GM21576 (cell line): ENCODE measurements around the gene RIN3.
A peak's percentile ranks its signal among the peaks of the same experiment; 100 is the strongest.
"Not testable (repeated sequence)": the region's sequence is repeated elsewhere in the genome, so short reads cannot be mapped to it uniquely, and the experiment has no call there.

Source experiments
- ATAC-seq: cut with Tn5 transposase; IDR thresholded peaks from one replicate; pipeline ENCODE4 v1.9.1; 2021; ENCODE audit warnings: mild to moderate bottlenecking, moderate library complexity; ENCODE audit not compliant: unreplicated experiment

RIN3 gene

DNA sequence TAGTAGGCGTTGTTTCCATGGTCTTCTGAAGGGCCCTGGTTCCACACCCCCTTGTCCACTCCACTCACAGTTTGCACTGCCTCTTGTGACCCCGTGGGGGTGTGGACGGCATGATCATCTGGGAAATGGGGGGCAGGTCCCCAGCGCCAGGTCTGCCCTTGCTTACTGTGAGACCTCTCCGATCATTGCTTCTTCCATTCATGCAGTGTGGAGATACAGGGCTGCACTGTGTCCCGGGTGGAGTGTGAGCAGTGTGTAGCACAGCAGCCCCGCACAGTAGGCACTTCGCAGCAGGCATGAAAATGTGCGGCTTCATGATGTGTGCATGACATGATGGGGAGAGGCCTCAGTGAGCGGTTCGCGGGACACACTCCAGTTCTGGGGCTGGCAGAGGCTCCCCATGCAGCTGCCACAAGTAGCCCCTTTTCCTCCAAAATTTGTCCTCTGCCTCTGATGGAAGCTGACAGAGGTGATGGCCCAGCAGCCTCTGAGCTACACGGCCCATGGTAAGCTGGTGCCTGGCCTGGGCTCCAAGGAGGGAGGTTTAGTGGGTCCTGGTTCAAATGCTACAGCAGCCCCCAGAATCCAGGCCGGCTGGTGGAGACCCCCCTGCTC lies 15.0 kb downstream of the RIN3 start:
- no peak for ATAC-seq

DNA sequence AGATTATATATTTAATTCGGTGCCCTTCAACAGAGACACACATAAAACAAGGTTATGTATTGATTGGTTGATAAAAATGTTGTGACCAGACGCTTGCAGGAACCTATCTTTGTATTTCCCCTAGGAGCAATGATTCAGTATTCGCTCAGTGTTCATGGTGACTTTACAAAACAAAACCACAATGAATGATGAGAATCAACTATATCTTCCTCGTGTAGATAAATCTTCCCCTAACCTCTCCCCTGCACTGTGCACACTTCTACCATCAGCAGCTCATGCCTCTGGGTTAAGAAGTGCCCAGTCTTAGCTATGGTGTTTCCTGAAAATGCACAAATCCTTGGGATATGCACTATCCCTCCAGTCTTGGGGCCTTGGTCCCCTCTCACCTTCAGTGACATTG lies 16.3 kb downstream of the RIN3 start:
- ATAC-seq: no peak

DNA sequence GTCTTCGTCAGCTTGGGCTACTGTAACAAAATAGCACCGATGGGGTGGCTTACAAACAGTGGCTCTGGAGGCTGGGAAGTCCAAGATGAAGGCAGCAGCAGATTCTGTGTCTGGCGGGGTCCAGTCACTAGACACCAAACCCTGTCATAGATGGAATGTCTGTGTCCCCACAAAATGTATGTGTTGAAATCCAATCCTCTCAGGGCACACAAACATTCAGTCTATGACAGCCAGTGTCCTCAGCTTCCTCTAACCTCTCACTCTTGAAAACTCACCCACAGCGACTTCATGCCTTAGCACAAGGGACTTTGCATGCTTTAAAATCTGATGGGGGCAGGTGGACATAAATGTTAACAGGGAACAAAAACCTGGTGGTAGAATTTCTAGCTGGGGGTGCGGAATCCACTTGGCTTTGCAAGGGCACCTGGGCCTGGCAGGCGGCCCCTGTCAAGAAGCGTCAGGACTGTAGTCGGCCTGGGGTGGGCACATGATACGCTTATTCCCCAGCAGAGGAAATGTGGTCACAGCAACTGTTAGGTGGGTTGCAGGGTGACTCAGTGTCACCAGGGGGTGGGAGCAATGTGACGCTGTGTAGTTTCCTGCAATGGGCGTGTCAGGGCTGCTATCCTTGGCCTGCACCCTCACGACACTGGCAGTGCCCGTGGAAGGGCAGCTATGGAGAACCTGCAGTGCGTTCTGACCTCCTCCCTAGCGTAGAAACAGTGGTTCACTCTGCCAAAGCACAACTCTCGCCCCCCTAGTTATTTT lies 17.7 kb downstream of the RIN3 start:
- peak; percentile 58 for ATAC-seq

DNA sequence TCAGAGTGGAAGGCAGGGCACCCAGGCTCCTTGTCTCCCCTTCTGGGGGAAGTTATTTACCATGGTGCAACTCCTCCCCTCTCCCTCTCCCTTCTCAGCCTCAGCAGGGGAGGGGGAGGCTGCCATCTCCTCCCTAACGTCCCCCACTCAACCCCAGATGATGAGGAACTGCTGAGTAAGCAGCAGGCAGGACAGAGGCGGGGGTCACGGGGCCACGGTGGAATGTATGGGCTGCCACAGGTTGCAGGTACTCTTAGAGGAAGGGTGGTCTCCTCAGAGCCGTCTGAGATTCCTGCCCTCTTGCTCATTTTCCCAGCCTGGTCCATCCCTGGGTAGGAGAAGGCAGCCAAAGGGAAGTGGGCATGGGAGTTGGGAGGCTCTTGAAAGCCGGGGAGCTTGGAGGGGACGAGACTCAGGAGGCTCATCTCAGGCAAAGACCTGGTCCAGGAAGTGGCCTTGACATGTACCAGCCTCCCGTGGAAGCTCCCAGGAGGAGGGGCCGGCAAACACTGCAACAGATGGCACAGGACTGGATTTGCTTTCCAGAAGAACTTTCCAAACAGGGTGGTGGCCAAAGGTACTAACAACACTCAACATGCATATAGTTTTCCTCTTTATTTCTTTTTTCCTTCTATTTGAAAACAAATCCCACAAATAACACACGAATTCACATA lies 19.0 kb downstream of the RIN3 start:
- no peak for ATAC-seq

DNA sequence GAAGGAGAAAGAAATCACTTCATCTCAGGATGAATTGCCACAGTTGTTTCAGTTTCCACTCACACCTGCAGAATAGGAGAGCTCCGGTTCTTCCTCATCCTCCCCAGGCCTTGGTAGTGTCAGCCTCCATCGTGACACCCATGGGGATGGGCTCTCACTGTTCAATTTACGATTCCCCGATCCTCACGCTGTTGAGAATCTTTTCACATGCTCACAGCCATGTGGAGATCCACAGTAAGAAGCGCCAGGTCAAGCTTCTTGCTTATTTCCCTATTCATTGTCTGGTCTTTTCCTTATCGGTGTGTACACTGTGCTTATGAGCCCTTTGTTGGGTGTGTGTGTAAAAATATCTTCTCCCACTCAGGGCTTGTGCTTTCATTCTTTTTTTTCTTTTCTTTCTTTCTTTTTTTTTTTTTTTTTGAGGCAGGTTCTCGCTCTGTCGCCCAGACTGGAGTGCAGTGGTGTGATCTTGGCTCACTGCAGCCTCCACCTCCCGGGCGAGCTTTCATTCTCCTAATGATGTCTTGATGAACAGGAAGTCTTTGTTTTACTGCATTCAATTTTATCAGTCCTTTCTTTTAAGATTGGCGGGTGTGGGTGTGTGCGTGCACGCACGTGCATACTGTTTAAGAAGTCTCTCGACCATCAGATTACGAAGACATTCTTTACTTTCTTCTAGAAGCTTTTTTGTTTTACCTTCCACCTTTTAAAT lies 21.5 kb downstream of the RIN3 start:
- ATAC-seq: no peak

DNA sequence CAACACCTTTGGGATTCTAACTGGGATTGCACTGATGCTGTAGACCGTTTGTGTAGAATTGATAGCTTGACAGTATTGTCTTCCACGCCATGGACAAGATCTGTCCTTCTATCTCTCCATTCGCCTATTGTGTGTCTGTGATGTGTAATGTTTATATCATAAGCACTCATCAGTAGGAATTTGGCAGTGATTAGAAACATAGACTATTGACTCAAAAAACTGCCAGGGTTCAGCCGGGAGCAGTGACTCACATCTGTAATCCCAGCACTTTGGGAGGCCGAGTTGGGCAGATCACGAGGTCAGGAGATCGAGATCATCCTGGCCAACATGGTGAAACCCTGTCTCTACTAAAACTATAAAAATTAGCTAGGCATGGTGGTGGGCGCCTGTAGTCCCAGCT lies 22.6 kb downstream of the RIN3 start:
- ATAC-seq: not testable (repeated sequence)

DNA sequence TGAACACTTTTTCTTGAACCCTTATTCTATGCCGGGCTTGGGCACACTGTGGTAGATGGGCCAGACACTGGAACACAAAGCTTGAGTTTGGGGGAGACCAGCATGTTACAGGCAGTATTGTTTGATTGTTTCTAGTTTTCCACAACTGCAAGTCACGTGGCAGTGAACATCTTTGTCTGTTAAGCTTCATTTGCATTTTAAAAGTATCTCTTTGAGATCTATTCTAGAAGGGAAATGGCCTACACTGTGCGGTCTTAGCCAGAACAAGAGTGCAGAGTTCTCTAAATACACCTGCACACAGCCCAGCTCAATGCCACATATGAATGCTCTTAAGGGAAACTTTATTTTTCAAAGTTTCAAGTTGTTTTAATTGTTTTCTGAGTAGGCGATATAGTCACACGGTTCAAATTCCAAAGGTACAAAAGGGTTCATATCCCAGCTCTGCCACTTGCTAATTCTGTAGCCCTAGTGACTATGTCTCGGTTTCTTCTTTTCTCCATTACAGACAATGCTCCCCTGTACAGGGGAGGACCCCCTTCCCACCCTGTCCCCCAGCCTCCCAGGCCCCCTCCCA lies 24.9 kb downstream of the RIN3 start:
- ATAC-seq: peak; percentile 84

DNA sequence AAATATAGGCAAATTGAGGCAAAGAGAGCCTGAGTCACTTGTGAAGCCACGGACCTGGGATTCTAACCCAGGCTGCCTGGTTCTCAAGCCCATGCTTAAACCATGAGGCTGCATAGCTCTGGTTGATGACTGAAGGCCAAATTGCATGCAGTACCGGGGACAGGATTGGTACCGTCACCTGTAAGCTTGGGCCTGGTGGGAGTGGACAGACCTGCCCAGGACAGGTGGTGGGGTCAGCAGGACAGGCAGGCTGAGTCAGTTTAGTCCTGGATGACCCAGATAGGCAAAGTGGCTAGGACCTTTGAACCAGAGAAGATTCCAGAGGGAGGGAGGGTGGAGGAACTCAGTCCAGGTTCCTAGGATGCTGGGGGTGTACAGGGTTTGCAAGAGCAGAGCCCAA lies 25.8 kb downstream of the RIN3 start:
- no peak for ATAC-seq

DNA sequence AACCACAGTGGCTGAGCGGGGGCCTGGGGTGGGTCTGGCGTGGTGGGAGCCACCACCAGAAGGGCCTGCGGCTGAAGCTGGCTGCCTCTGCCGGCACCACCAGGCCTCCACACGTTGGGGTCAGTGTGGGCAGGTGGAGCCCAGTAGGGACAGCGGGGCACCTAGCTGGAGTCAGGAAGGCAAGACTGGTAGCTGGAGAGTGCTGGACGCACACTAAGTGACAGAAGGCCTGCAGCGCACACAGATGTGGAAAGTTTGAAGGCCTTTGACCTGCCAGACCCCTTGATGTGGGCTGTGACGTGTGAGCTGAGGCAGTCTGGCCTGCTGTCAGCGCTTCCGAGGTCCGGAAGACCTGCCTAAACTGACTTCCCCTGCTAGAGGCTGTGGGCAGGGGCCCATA lies 26.3 kb downstream of the RIN3 start:
- ATAC-seq: no peak

DNA sequence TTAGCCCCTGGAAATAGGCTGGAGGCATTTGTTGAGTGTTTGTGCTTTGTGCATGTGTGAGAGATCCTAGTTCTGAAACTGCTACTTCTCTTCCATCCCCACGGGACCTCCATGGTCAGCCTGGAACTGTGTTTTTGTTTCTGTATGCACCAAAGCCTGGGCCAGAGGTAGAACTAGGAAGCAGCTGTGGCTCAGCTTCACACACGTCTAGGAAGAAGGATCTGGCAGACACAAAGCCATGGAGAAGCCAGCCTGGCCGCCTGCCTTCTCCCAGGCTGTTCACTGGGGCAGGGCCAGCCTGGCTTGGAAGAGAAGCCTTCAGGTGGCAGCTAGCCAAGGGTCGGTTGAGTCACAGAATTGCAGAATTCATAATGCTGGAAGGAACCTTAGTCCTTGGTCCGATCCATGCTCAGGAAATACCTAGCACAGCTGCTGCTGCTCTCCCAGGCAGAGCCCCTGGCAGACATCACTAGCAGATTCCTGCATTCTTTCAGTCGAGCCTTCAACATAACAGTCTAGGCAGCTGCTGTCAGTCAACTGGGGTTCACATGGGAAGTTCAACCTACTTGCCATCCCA lies 27.0 kb downstream of the RIN3 start:
- no peak for ATAC-seq

DNA sequence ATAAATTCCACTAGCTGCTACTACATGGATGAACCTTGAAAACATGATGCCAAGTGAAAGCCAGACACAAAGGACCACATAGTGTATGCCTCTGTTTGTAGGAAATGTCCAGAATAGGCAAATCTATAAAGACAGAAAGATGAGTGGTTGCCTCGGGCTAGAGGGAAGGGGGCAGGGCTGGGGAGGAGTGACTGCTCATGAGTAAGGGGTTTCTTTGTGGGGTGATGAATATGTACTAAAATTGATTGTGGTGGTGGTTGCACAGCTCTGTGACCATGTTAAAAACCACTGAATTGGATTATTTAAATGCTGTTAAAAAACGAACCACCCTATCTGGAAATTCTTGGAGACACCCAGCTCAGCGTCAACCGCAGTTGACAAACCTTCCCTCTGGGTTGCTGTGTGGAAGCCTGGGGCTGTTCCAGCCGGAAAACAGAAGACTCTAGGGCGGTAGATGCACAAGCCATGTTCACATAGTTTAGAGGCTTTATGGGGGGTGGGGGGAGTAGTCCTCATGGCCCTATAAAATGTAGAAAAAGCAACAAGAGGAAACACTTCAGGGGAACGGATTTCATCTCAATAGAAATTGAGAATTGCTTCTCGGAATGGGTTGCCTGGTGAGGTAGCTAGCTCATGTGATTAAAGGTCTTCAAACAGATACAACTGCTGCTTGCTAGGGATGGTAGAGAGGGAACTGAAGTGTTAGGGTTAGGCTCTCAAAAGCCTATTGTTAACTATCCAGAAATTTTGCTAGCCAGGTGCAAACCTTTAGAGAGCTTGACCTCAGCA lies 29.4 kb downstream of the RIN3 start:
- no peak for ATAC-seq

DNA sequence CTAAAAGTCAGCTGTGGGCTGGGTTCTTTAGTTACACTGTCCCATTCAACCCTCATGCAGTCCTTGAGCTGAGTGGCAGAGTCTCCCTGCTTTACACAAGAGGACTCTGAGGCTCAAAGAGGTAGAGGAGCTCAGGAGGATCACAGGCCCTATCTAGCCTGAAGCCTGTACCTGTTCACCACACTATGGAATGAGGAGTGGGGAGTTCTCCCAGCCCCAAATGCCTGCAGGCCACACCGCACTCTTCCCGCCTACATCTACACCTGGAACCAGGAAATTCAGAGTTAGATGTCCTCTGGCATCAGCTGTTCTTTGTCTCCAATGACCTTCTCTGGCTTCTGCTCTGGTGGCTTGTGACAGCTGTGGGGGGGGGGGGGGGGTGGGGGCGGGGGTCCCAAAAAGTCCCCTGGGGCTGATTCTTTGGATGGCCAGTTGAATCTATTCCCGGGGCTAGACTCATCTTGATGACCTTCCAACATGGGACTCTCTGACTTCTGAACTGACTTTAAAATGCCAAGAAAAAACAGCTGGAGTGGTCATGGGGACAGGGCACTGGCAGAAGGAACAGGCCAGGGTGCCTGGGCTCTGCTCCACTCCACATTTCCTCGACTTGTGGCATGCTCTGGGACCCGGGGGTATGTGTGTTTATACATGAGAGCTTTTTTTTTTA lies 30.6 kb downstream of the RIN3 start:
- ATAC-seq: no peak

DNA sequence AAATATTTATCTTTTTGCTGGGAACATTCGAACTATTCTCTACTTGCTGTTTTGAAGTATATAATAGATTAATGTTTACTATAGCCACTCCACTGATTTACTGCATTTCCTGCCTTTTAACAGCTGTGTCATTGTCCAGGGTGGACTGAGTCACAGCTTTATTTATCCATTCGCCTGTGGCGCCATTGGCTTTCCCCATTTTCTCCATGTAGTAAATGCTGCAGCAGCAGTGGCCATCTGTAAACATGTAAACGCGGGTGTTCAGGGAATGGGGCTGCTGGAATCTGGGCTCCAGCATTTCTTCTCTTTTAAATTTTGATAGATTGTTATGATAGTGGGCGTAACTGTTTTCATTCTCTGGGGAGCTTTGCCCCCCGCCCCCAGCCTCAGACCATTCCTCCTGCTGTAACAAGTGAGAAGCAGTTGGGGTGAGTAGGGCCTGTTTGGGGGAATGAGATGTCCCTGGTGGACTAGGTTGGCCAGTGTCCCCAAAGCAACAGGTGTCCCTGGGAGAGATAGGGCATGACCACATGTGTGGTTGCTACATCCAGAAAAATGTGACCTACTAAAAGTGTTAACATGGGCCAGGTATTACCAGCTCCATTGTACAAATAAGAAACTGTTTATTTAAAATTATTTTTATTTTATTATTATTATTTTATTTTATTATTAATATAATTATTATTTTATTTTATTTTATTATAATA lies 32.9 kb downstream of the RIN3 start:
- ATAC-seq: no peak

DNA sequence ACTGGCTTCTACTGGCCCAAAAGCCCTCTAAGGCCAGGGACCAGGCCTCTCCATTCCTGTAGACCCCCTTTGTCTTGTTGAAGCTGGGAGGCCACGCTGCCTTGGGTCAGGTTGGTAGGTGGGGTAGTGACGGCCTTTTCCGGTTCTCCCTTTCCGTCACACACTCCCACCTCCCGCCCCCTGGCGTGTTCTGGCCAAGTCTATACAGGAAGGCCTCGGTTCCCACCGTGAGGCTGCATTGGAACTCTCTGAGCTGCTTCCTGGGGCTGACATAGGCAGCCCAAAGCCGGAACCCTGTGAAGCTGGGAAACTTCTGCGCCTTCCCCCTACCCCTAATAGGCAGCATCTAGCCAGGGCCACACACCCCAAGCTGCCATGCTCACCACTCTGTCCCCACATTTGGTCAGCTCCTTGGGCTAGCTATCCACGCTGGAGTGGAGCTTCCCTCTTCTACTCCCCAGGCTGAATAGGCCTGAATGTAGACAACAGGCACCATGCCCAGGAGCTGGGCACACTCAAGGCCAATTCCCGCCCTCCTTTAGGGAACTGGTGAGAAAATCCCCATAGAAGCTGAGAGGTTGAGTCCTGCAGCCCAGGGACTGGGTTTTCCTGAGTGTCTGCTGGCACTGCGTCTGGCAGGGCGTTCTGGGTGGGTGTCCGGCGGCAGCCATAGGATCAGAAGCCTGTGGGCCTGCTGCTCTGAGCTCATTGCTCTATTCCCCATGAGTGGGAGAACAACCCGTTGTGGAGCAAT lies 35.7 kb downstream of the RIN3 start:
- ATAC-seq: no peak

DNA sequence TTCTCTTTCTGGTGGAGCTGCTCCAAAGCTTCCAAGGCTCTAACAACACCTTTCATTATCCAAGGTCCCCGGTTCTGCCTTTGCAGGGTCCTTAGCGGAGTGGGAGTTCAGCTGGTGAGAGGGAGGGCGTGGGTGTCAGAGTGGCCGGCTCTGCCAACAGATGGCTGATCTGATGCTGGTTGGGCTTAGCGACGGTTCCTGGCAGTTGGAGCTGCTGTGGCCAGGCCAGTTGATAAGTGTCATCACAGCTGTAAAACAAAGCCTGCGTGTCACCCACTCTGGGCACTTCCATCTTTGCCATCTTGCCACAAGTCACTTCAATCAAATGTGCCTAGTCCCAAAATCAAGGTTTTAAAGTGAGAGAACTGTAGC lies 36.3 kb downstream of the RIN3 start:
- ATAC-seq: no peak

DNA sequence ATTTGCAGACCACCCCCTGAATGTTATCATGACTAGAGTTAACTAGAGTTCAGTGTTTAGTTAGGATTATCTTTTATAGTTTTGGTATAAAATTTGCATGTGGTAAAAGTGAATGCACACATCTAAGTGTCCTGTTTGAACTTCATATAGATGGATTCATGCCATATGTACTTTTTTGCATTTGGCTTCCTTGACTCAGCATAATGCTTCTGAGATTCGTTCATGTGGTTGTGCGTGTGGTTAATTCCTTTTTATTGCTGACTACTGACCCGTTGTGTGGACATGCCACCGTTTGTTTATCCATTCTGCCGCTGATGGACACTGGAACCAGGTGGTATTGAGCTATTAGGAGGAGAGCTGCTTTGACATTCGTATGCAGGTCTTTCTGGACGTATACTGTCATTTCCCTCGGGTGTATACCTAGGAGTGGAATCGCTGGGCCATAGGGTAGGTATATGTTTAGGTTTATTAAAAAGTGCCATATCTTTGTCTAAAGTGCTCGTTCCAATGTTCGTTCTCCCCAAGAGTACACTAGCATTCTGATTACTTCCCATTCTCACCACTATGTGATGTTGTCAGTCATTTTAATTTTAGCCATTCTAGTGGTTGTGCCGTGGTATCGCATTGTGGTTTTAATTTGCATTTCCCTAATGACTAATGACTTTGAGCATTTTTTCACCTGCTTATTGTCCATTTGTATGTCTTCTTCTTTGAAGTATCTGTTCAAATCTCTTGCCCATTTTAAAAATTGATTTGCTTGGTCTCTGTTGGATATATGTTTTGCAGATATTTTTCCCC lies 37.7 kb downstream of the RIN3 start:
- peak; percentile 76 for ATAC-seq

DNA sequence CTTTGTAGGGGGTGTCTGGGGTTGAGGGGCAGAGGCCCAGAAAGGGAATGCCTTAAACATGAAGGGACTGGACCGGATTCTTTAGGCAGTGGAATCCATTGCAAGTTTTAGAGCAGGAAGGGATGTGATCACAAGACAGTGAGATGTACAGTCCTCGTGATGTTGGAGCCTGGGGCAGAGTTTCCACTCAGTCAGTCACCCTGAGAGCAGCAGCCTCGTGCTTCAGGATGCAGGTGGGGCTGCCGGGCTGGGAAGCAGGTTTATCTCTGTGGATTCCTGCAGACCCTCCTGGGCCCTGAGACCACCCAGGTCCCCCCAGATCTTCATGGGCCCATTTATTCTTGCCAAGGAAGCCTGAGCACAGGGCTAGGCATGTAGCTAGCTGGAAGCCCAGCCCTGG lies 38.5 kb downstream of the RIN3 start:
- ATAC-seq: peak; percentile 36
